D721Med (cell line): Measurements from ENCODE around the gene EXOSC7.

Source experiments
- DNase-seq: peaks from one replicate; pipeline ENCODE4 v3.0.0; 2011; ENCODE audit warnings: low spot score; ENCODE audit not compliant: insufficient read length
- FAIRE-seq: peaks from 2 replicates; lab custom pipeline; 2011; peaks lifted over from hg19 to GRCh38; lab: Jason Lieb, UNC
- CTCF ChIP-seq: IDR thresholded peaks from 2 replicates; pipeline ENCODE4 v1.5.1; 2012; ENCODE audit warnings: mild to moderate bottlenecking, control low read depth; ENCODE audit not compliant: insufficient read depth; ENCODE audit errors: missing control alignments

The EXOSC7 gene

GRCh38 chr3:45021524-45022297 lies 45.7 kb downstream of the EXOSC7 start:
- FAIRE-seq: no peak
- DNase-seq: no peak
- no peak for TF ChIP-seq CTCF

GRCh38 chr3:45023675-45024074 lies 47.6 kb downstream of the EXOSC7 start:
- no peak for TF ChIP-seq CTCF
- DNase-seq (no peak), FAIRE-seq (no peak)

- no peak for TF ChIP-seq CTCF
- FAIRE-seq: no peak
- DNase-seq: no peak
Observed at GRCh38 chr3:45024542-45025255, 48.7 kb downstream of the EXOSC7 start.

GRCh38 chr3:45026038-45026437 lies 50.0 kb downstream of the EXOSC7 start, which contains the start of gene CLEC3B:
Gene CLEC3B (plus strand): TSS chr3:45026303. CDS start chr3:45026363, 60 bp downstream.
- FAIRE-seq: no peak
- TF ChIP-seq CTCF: no peak
- no peak for DNase-seq

- DNase-seq (no peak), FAIRE-seq (no peak)
- no peak for TF ChIP-seq CTCF
Observed at GRCh38 chr3:45026957-45027356, 50.9 kb downstream of the EXOSC7 start.

GRCh38 chr3:45027441-45027840 lies 51.4 kb downstream of the EXOSC7 start:
- no peak for FAIRE-seq

More at GRCh38 chr3:45027441-45027840, 51.4 kb downstream of the EXOSC7 start:
- TF ChIP-seq CTCF: no peak
- no peak for DNase-seq
